Lower leg skin (tissue), 4 donors: Measurements from ENCODE around the gene ZNF326. TPM values are rescaled to one million over a fixed set of nuclear protein-coding genes. Genes with fewer than 3 reads are reported as not detected.

Source experiments
- DNase-seq, 2 donors: peaks; one replicate each; pipeline ENCODE4 v3.0.0-alpha.2; 2019; ENCODE audit warnings: low spot score in 2 of 2
- H3K4me3 ChIP-seq: fragments of 200-600 bp; sonication (generic); 2 replicates; pipeline ENCODE4 v1.5.1; 2017; ENCODE audit warnings: mild to moderate bottlenecking, low read depth; ENCODE audit not compliant: poor library complexity, severe bottlenecking
- POLR2A ChIP-seq, 2 donors: fragments of 450-650 bp; IDR thresholded peaks; one replicate each; pipeline ENCODE4 v1.6.1; 2016 to 2017; ENCODE audit warnings: antibody characterized with exemption in 2 of 2, mild to moderate bottlenecking in 1 of 2, moderate library complexity in 1 of 2
- WGBS, 2 donors: methylation state at CpG; one replicate each; pipeline ENCODE4 v1.1.5; 2018; 5-methylcytosine and 5-hydroxymethylcytosine counted together
- intact Hi-C: fragments of 100-400 bp; cut with DNase I; formaldehyde crosslinking; loops from one replicate; pipeline ENCODE4 v1.15.0; 2023; ENCODE audit warnings: low total_unique reads
- total RNA-seq, 4 donors: library from RNA; depleted of rRNA; stranded (reverse); fragments of >200 nt; gene quantifications; one replicate each; pipeline ENCODE4 v1.1.0, GENCODE V29; 2016
- TF ChIP-seq, protein P1 (sequence below), 3 donors: fragments of 450-650 bp; IDR thresholded peaks; one replicate each; pipeline ENCODE4 v1.5.1; 2016; ENCODE audit warnings: antibody characterized with exemption in 3 of 3, mild to moderate bottlenecking in 3 of 3, moderate library complexity in 2 of 3

ZNF326 gene
- total RNA-seq, 4 donors from 2014 or later: 5.0 to 14.8 (median 9.1) TPM

DNA sequence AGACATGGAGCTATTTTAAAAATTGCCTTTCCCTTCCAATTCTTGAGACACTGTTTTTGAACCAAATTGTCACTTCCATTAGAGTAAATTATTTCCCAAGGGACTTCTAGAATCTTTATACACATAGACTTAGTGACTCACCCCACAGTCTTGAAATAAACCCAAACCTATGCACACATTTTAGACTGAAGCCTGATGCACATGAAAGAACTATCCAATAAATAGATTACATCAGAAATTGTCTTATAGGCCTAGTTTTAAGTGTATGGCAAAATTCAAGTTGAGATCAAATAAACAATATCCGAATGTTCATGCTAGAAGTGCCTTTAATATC lies 32.2 kb upstream of the ZNF326 start:
- intact Hi-C loops: no loop called here
- no peak for DNase-seq
- TF ChIP-seq, protein P1, sequence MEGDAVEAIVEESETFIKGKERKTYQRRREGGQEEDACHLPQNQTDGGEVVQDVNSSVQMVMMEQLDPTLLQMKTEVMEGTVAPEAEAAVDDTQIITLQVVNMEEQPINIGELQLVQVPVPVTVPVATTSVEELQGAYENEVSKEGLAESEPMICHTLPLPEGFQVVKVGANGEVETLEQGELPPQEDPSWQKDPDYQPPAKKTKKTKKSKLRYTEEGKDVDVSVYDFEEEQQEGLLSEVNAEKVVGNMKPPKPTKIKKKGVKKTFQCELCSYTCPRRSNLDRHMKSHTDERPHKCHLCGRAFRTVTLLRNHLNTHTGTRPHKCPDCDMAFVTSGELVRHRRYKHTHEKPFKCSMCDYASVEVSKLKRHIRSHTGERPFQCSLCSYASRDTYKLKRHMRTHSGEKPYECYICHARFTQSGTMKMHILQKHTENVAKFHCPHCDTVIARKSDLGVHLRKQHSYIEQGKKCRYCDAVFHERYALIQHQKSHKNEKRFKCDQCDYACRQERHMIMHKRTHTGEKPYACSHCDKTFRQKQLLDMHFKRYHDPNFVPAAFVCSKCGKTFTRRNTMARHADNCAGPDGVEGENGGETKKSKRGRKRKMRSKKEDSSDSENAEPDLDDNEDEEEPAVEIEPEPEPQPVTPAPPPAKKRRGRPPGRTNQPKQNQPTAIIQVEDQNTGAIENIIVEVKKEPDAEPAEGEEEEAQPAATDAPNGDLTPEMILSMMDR (IDR thresholded peaks at IDR 0.05): no peak
- TF ChIP-seq POLR2A (IDR thresholded peaks at IDR 0.05): no peak
- WGBS, 2 donors: 98 to 100% methylated on average over 1 of the region's 1 CpG
- H3K4me3 ChIP-seq: no peak overlapping the region

DNA sequence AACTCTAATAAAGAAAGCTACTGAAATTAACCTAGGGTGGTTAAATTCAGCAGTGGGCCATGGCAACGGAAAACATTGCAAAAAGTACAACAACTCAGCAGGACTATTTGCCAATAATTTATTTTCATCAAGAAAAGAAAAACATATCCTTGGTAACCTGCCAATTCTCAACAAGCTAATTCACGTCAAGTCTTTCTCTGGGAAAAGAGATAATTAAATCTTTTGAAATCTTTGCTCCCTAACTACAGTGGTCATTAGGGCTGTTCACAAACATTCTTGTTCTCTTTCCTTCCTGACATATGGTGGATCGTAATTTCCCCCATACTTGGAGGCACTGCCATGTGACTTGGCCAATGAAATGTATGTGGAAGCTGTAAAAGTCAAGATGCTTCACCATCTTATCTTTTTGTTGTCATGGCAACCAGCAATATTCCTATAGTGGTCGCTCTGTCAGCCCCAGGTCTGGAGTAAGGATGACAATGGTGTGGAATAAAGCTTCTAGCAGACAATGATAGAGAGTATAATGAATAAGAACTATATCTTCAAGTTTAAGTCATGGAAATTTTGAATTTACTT lies 29.6 kb upstream of the ZNF326 start:
- no peak for TF ChIP-seq POLR2A (IDR thresholded peaks at IDR 0.05)
- TF ChIP-seq, protein P1 (IDR thresholded peaks at IDR 0.05): no peak
- 36 to 45% methylated on average over 4 of the region's 4 CpGs for WGBS, 2 donors
- intact Hi-C loops: no loop called here

DNA sequence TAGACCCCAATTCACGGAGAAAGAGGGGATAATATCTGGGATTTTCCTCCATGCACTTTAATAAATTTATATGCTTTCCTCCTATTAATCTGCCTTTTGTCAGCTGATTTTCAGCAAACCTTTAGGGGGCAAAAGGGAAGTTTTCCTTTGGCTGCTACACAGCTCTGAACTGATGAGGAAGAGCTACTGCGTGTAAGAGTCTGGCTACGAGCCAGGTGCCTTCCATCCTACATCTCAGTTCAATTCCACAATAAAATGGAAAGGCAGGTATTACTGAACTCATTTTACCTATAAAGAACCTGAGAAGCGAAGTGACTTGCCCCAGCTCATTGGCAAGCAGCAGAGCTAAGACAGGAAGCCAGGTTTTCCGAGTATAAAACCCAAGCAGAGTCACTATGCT lies 28.3 kb upstream of the ZNF326 start:
- TF ChIP-seq POLR2A (IDR thresholded peaks at IDR 0.05): no peak
- TF ChIP-seq, protein P1 (IDR thresholded peaks at IDR 0.05): no peak
- 30 to 36% methylated on average over 5 of the region's 5 CpGs for WGBS, 2 donors
- H3K4me3 ChIP-seq: no peak overlapping the region
- DNase-seq: no peak
- intact Hi-C loops: no loop called here

More for the DNA sequence above, 29.6 kb upstream of the ZNF326 start:
- no peak overlapping the region for H3K4me3 ChIP-seq
- DNase-seq: no peak

DNA sequence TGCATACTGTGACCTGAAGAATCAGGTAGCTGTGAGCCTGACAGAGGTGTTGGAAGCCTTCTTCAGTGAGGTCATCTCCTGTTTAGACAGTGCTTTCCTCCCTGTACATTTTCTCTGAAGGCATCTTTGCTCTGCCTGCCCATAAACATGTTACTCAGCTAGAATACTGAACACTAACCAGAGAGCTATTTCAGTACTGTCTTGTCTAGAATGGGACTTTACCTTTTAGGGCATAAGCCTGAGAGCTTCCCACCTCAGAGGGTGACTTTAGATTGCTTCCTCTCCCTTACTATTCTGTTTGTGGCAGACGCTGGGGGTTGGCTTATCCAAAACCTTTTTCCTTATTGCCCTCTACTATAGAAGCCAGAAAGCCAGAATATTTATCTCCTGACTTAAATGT lies 23.3 kb upstream of the ZNF326 start:
- TF ChIP-seq POLR2A (IDR thresholded peaks at IDR 0.05): no peak
- TF ChIP-seq, protein P1 (IDR thresholded peaks at IDR 0.05): no peak
- intact Hi-C loops: no loop called here
- WGBS, 2 donors: 30 to 36% methylated on average over 1 of the region's 1 CpG
- H3K4me3 ChIP-seq: no peak overlapping the region
- DNase-seq: no peak

DNA sequence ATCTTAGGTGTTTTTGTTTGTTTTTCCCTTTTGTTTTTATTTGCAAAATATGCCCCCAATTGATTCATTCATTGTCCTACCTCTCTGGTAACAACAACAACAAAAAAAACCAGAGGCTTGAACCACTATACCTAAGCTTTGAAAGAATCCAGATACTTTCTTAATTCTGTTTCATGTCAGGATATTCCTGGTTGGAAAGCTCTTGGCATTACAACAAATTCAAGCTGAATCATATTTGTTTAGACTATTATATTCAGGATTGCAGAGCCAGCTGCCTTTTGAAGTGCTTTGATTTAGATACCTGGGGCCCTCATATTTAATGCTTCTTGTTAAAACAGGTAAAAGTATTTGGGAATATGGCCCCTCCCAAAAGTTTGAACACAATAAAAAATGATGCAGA lies 22.9 kb upstream of the ZNF326 start:
- H3K4me3 ChIP-seq: no peak overlapping the region
- intact Hi-C loops: no loop called here
- DNase-seq: no peak
- TF ChIP-seq, protein P1 (IDR thresholded peaks at IDR 0.05): no peak
- TF ChIP-seq POLR2A (IDR thresholded peaks at IDR 0.05): no peak

DNA sequence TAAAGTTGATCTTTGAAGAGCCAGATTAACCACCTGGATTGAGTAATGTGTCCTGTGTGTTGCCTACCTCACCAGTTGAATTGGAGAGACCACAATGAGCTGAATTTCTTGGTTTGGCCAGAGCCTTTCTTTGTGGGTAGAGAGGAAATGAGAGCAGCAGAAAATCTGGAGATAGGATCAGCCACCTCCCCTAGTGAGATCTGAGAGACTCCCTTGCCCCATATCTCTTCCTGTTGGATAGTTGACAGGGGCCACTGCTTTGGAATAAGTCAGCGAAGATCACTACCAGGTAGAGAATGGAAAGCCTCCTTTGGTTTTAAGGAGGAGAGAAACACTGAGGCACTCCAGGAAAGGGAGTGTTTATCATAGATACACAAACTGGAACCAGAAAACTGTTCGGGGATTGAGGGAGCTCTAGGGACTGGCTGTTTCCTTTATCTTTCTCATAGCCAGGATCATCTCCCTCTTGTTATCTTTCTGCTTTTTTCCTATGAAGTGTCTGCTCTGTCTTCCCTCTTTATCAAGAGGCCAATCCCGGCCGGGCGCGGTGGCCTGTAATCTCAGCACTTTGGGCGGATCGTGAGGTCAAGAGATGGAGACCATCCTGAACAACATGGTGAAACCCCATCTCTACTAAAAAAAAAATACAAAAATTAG lies 21.3 kb upstream of the ZNF326 start:
- intact Hi-C loops: no loop called here
- no peak overlapping the region for H3K4me3 ChIP-seq
- no peak for DNase-seq
- TF ChIP-seq, protein P1 (IDR thresholded peaks at IDR 0.05): no peak
- TF ChIP-seq POLR2A (IDR thresholded peaks at IDR 0.05): no peak
- 90 to 91% methylated on average over 8 of the region's 8 CpGs for WGBS, 2 donors
